Brain microvascular endothelial cell (primary cell): ENCODE measurements around the gene LRRC4C.

ENCODE experiments used
- DNase-seq: peaks from one replicate; pipeline ENCODE4 v3.0.0-alpha.2; 2020
- H3K27ac ChIP-seq: fragments of 250-450 bp; sonication (Bioruptor Pico); 2 replicates; pipeline ENCODE4 v1.5.1; 2020; ENCODE audit warnings: mild to moderate bottlenecking, moderate library complexity
- H3K27me3 ChIP-seq: fragments of 250-450 bp; sonication (Bioruptor Pico); replicated peaks from 2 replicates; pipeline ENCODE4 v1.5.1; 2020; ENCODE audit warnings: mild to moderate bottlenecking
- H3K36me3 ChIP-seq: fragments of 250-450 bp; sonication (Bioruptor Pico); replicated peaks from 2 replicates; pipeline ENCODE4 v1.5.1; 2020; ENCODE audit warnings: mild to moderate bottlenecking
- H3K4me3 ChIP-seq: 2 replicates; pipeline ENCODE4 v1.5.1; 2011; ENCODE audit warnings: low read depth, mild to moderate bottlenecking, control low read depth, low read length, moderate library complexity
- in situ Hi-C: cut with HindIII; loops from 2 replicates; pipeline ENCODE4 v1.10.0; 2017; ENCODE audit warnings: low sequenced_read_pairs, low pct_ligation_motif_present
- TF ChIP-seq, protein P1 (sequence below): IDR thresholded peaks from 2 replicates; pipeline ENCODE4 v1.5.1; 2011; ENCODE audit warnings: low read depth, mild to moderate bottlenecking, moderate library complexity, low read length, control low read depth, inconsistent platforms; ENCODE audit errors: missing control alignments

The LRRC4C gene

DNA sequence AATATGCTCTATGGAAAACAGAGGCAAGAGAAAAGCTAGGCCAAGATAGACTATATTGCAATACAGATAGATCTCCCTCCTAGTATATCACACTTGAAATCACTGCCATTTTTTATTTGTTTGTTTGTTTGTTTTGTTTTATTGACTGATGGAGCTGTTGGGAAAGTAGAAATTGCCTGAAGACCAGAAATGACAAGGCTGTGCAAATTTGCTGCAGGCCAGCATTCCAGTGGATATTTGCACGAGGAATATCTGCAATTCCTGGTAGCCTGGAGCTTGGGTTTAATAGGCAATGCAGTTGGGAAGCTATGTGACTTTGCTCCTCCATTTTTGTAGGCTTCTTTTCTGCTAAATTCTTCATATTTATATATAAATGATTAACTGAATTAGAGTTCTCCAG, 991.7 kb downstream of the LRRC4C start:
- H3K27ac ChIP-seq: no peak overlapping the region
- TF ChIP-seq, protein P1, sequence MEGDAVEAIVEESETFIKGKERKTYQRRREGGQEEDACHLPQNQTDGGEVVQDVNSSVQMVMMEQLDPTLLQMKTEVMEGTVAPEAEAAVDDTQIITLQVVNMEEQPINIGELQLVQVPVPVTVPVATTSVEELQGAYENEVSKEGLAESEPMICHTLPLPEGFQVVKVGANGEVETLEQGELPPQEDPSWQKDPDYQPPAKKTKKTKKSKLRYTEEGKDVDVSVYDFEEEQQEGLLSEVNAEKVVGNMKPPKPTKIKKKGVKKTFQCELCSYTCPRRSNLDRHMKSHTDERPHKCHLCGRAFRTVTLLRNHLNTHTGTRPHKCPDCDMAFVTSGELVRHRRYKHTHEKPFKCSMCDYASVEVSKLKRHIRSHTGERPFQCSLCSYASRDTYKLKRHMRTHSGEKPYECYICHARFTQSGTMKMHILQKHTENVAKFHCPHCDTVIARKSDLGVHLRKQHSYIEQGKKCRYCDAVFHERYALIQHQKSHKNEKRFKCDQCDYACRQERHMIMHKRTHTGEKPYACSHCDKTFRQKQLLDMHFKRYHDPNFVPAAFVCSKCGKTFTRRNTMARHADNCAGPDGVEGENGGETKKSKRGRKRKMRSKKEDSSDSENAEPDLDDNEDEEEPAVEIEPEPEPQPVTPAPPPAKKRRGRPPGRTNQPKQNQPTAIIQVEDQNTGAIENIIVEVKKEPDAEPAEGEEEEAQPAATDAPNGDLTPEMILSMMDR: no peak
- H3K4me3 ChIP-seq: no peak overlapping the region
- DNase-seq: no peak
- in situ Hi-C loops: no loop called here
- no peaks in the 10 kb centered on the region for H3K36me3 ChIP-seq
- no peaks in the 10 kb centered on the region for H3K27me3 ChIP-seq

DNA sequence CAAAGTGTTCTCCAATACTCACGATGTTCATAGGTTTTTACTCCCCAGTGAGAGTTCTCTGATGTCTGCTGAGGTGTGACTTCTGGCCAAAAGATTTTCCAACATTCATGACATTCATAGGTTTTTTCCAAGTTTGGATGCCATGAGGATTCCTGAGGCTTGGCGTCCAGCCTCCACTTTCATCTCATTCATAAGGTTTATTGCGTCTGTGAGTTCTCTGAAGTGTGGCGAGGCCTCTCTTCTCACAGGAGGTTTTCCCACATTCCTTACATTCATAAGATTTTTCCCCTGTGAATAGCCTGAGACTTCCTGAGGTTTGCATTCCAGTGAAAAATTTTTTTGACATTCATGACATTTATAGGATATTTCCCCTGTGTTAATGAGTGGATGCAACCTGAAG, 1014.1 kb downstream of the LRRC4C start:
- no peak overlapping the region for H3K4me3 ChIP-seq
- H3K27ac ChIP-seq: no peak overlapping the region
- DNase-seq: no peak
- no peaks in the 10 kb centered on the region for H3K36me3 ChIP-seq
- in situ Hi-C loops: no loop called here
- TF ChIP-seq, protein P1: no peak
- H3K27me3 ChIP-seq: no peaks in the 10 kb centered on the region

DNA sequence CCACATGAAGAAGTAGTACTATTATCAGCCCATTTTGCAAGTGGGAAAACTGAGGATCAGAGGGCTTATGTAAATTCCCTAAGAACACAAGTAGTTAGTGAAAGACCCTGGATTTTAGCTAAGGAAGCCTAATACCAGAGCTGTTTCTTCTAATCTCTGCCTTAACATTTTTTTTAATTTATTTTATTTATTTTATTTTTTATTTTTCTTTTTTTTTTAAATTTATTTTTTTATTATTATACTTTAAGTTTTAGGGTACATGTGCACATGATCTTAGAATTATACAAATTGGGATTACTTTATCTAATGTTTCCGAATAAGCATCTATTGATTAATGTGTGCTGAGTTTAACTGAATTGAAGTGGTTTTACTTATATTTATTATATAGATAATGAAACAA, 1015.3 kb downstream of the LRRC4C start:
- no peaks in the 10 kb centered on the region for H3K36me3 ChIP-seq
- H3K4me3 ChIP-seq: no peak overlapping the region
- no peak for DNase-seq
- no peak overlapping the region for H3K27ac ChIP-seq
- in situ Hi-C loops: no loop called here
- TF ChIP-seq, protein P1: no peak
- H3K27me3 ChIP-seq: no peaks in the 10 kb centered on the region

DNA sequence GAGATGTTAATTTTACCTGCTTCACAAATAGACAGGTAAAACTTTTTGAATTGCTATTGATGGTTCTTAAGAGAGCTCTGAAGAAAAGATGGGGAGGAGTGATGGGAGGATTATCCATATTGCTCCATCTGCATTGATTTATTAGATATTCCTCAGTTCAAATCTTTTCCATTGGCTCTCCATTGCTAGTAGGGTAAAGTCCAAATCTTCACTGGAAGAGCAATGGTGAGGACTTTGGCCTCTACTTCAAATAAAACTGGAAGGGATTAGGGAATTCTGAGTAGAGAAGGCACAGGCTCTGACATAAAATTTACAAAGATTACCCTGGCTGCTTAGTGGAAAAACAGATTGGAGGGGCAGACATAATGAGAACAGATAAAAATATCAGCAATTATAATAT, 1024.1 kb downstream of the LRRC4C start:
- TF ChIP-seq, protein P1: no peak
- no peaks in the 10 kb centered on the region for H3K36me3 ChIP-seq
- no peak overlapping the region for H3K4me3 ChIP-seq
- in situ Hi-C loops: no loop called here
- no peak for DNase-seq
- H3K27me3 ChIP-seq: no peaks in the 10 kb centered on the region
- H3K27ac ChIP-seq: no peak overlapping the region

DNA sequence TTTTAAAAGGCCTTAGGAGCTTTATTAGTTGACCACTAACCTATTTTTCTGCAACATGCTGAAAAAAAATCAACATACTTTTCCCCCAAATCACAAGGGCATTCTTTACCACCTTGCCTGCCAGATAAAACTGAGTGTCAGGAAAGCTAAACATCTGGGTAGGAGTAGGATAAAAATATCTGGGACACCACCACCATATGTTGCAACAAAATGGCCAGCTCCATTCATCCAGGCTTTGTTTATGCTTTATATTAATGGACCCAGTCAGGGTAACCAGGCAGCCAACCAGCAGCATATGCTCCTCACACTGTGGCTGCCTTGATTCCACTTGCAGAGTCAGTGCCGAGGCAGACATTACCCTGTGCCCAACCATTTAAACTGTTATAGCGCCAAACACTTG, 1024.5 kb downstream of the LRRC4C start:
- DNase-seq: no peak
- Histone ChIP-seq H3K36me3 (no peaks in the 10 kb centered on the region), H3K4me3 (no peak overlapping the region), H3K27ac (no peak overlapping the region), H3K27me3 (no peaks in the 10 kb centered on the region)
- TF ChIP-seq, protein P1: no peak
- in situ Hi-C loops: no loop called here

DNA sequence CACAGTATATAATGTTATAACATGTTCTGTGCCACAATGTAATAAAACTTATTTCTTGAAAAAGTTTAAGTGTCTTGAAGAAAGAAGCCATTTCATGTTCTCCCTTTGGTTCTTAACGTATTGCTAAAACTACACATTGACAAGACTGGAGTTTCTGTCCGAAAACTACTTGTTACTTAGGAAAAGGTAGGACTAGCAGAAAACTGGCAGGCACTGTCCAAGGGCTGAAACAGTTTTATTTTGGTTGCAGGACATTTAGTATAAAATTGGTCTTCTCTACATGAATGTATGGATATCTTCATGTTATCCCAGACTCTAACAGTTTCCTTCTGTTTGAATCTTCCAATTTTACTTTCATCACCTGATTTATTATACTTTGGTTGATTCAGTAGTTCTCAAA, 1027.1 kb downstream of the LRRC4C start:
- Histone ChIP-seq H3K4me3 (no peak overlapping the region), H3K27me3 (no peaks in the 10 kb centered on the region), H3K36me3 (no peaks in the 10 kb centered on the region), H3K27ac (no peak overlapping the region)
- DNase-seq: no peak
- TF ChIP-seq, protein P1: no peak
- in situ Hi-C loops: no loop called here
